ENCODE results near the gene NCBP3. TPM values are rescaled to one million over a fixed set of nuclear protein-coding genes. Genes with fewer than 3 reads are reported as not detected.

NCBP3 gene
- total RNA-seq, 1 donor from 2014 or later: 133 TPM

DNA sequence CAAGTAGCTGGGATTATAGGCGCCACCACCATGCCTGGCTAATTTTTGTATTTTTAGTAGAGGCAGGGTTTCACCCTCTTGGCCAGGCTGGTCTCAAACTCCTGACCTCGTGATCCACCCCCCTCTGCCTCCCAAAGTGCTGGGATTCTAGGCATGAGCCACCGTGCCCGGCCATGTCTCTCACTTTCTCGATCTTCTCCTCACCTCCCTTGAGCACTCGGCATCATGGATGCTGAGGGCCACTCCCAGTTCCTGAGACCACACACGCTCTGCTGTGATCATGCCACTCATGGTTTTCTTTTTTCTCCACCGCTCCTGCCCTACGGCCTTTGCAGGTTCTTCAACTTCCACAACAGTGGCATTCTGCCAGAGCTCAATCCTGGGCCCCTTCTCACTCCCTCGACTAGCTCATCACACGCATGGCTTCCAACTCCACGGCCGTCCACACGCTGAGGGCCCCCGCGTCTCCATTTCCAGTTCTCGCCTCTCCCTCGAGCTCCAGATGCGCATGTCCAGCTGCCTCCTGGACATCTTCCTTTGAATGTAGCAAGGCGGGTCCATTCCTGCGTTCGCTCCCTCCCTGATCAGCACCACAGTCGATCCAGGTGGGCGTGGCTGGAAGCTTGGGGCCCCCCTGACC, 5.5 kb upstream of the NCBP3 start:
- DNase-seq: no peak
- TF ChIP-seq, protein P1, sequence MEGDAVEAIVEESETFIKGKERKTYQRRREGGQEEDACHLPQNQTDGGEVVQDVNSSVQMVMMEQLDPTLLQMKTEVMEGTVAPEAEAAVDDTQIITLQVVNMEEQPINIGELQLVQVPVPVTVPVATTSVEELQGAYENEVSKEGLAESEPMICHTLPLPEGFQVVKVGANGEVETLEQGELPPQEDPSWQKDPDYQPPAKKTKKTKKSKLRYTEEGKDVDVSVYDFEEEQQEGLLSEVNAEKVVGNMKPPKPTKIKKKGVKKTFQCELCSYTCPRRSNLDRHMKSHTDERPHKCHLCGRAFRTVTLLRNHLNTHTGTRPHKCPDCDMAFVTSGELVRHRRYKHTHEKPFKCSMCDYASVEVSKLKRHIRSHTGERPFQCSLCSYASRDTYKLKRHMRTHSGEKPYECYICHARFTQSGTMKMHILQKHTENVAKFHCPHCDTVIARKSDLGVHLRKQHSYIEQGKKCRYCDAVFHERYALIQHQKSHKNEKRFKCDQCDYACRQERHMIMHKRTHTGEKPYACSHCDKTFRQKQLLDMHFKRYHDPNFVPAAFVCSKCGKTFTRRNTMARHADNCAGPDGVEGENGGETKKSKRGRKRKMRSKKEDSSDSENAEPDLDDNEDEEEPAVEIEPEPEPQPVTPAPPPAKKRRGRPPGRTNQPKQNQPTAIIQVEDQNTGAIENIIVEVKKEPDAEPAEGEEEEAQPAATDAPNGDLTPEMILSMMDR (IDR thresholded peaks at IDR 0.05; ENCODE audit: partially characterized antibody, unreplicated experiment): no peak
- Mint-ChIP-seq H3K4me1 (ENCODE audit: low read depth, unreplicated experiment) (peaks cover 6% of the 10 kb centered on the region), H3K9me3 (ENCODE audit: unreplicated experiment) (peaks cover 6% of the 10 kb centered on the region), H3K27me3 (ENCODE audit: unreplicated experiment) (peaks cover 12% of the 10 kb centered on the region), H3K4me3 (ENCODE audit: unreplicated experiment) (no peak overlapping the region), H3K36me3 (ENCODE audit: unreplicated experiment) (peaks cover 8% of the 10 kb centered on the region), H3K27ac (ENCODE audit: unreplicated experiment) (no peak overlapping the region)

DNA sequence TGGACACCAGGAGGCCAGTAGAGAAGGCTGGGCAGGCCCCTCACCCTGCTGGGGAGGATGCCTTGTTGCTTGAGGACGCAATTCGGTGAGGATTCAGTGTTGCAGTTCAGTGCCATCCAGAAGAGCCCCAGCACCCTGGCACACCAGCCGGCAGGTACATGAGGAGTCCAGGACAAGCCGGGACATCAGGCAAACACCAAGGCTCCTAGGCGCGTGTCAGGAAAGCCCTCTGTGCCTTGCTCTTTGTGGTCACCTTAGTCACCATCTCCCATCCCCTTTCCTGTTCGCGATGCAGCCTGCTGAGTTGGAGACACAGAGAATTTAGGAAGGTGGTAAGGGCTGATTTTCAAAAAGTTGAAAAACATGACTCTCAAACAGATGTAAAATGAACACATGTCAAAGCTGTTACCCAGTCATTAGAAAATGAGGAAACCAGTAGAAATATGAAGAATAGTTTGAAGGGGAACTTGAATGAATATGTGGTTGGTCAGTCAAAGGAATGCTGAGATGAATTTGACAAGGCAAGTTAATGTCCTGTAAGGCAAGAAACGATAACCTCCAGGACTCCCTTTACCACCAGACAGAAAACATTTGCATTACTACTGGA, 2.3 kb upstream of the NCBP3 start:
- no peak for DNase-seq
- Mint-ChIP-seq H3K36me3 (ENCODE audit: unreplicated experiment) (peaks cover 4% of the 10 kb centered on the region), H3K4me1 (ENCODE audit: low read depth, unreplicated experiment) (peaks cover 13% of the 10 kb centered on the region), H3K27ac (ENCODE audit: unreplicated experiment) (no peak overlapping the region), H3K9me3 (ENCODE audit: unreplicated experiment) (peaks cover 2% of the 10 kb centered on the region), H3K4me3 (ENCODE audit: unreplicated experiment) (no peak overlapping the region), H3K27me3 (ENCODE audit: unreplicated experiment) (peaks cover 10% of the 10 kb centered on the region)
- TF ChIP-seq, protein P1 (IDR thresholded peaks at IDR 0.05; ENCODE audit: partially characterized antibody, unreplicated experiment): no peak

DNA sequence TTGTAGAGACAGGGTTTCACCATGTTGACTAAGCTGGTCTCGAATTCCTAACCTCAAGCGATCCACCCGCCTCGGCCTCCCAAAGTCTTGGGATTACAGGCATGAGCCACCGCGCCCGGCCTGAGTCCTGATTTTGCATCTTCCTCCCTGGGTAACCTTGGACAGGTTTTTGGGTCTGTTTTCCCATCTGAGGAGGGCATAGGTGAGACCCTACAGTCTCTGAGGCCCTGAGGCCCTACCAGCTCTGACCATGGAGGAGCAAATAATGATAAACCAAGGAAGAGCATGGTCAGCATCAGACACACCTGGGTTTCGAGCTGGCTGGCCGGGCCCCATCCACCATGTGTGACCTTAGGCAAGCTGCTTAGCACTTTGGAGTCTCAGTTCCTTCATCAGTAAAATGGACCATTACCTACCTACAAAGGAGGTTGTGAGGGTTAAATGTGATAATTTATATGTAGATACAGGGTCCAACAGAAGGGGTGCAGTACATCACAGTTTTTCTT, 1.2 kb upstream of the NCBP3 start:
- H3K4me1 Mint-ChIP-seq (ENCODE audit: low read depth, unreplicated experiment): peaks cover 9% of the 10 kb centered on the region
- H3K9me3 Mint-ChIP-seq (ENCODE audit: unreplicated experiment): peaks cover 2% of the 10 kb centered on the region
- peaks cover 7% of the 10 kb centered on the region for H3K27me3 Mint-ChIP-seq (ENCODE audit: unreplicated experiment)
- H3K4me3 Mint-ChIP-seq (ENCODE audit: unreplicated experiment): peak overlapping the region; percentile 76
- peak overlapping the region; percentile 57 for H3K27ac Mint-ChIP-seq (ENCODE audit: unreplicated experiment)
- TF ChIP-seq, protein P1 (IDR thresholded peaks at IDR 0.05; ENCODE audit: partially characterized antibody, unreplicated experiment): no peak
- DNase-seq: no peak
- H3K36me3 Mint-ChIP-seq (ENCODE audit: unreplicated experiment): no peaks in the 10 kb centered on the region

DNA sequence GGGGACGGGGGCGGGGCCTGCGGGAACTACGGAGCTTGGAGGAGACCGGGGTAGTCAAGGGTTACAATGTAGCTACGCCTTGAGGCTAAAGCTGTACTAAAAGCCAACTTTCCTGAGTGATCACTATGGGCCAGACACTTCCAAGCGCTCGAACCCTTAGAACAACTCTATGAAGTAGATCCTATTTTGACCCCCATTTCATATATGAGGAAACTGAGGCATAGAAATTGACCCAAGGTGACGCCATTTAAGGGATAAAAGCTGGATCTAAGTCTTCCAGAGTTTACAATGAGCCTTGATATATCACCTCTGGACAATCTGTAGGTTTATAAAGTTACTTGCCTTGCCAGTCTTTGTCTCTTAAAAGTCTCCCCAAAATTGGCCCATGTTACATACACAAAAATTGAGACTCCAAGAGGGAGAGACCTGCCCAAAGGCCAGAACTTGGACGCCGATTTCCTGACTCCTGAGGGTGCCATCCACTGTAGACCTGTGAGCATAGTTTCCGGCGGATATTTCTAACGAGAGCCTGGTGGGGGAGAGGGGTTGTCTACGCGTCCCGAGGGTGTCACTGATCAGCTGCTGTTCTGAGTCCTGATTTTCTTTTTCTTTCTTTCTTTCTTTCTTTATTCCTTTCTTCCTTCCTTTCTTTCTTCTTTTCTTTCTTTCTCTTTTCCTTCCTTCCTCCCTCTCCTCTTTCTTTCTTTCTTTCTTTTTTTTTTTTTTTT, 555 bp upstream of the NCBP3 start:
- no peaks in the 10 kb centered on the region for H3K9me3 Mint-ChIP-seq (ENCODE audit: unreplicated experiment)
- no peak for DNase-seq

More for the DNA sequence above, 555 bp upstream of the NCBP3 start:
- H3K4me1 Mint-ChIP-seq (ENCODE audit: low read depth, unreplicated experiment): peaks cover 9% of the 10 kb centered on the region
- H3K4me3 Mint-ChIP-seq (ENCODE audit: unreplicated experiment): peak overlapping the region; percentile 76
- peak overlapping the region; percentile 57 for H3K27ac Mint-ChIP-seq (ENCODE audit: unreplicated experiment)
- no peaks in the 10 kb centered on the region for H3K36me3 Mint-ChIP-seq (ENCODE audit: unreplicated experiment)
- H3K27me3 Mint-ChIP-seq (ENCODE audit: unreplicated experiment): peaks cover 4% of the 10 kb centered on the region
- TF ChIP-seq, protein P1 (IDR thresholded peaks at IDR 0.05; ENCODE audit: partially characterized antibody, unreplicated experiment): peak; percentile 37

All from glutamatergic neuron (in vitro differentiated cells).